Hematopoietic multipotent progenitor cell treated with erythropoietin and hydrocortisone succinate and interleukin-3 and kit ligand, for 15 days (in vitro differentiated cells): ENCODE data around the gene FBXO17.
"Not testable (repeated sequence)": the region's sequence is repeated elsewhere in the genome, so short reads cannot be mapped to it uniquely, and the experiment has no call there.

Source experiments
- DNase-seq: peaks from one replicate; pipeline ENCODE4 v3.0.0-alpha.2; 2015; ENCODE audit warnings: low spot score

The FBXO17 gene, protein sequence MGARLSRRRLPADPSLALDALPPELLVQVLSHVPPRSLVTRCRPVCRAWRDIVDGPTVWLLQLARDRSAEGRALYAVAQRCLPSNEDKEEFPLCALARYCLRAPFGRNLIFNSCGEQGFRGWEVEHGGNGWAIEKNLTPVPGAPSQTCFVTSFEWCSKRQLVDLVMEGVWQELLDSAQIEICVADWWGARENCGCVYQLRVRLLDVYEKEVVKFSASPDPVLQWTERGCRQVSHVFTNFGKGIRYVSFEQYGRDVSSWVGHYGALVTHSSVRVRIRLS

DNA sequence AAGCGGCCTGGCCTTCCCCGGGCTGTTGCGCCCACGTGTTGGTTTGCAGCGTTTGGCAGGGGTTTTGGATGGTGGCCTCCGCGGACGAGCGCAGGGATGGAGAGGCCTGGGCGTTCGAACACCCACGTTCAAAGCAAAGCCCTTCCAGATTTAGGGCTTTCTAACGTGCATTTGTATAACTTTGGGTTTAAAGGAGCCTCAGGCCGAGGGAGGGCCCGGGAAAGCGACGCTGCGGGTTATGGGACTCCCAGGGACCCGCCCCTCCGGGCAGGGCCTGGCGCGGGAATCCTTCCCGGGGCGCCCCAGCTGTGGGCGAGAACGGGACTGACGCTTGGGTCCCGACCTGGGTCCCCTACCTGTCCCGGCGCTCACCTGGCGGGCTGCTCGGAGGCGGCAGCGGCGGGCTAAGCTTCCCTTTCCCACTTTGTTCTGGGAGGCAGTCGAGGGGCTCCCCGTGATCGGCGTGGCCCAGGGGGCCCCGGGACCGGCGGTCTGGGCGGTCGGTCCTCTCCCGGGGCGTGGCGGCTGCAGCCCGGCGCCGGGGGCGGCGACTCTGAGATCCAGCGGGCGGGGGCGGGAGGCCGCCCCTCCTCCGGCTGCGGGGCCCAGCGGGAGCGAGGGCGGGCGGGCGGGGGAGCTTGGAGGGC lies at the start of gene FBXO17:
FBXO17 (minus strand) TSS at position 529 of the 647 bp plus-strand sequence. CDS start 25,423 bp downstream, outside the sequence.
- no peak for DNase-seq

GRCh38 chr19:39024875-39025641 lies 49.5 kb upstream of the FBXO17 start:
- DNase-seq = no peak

DNA sequence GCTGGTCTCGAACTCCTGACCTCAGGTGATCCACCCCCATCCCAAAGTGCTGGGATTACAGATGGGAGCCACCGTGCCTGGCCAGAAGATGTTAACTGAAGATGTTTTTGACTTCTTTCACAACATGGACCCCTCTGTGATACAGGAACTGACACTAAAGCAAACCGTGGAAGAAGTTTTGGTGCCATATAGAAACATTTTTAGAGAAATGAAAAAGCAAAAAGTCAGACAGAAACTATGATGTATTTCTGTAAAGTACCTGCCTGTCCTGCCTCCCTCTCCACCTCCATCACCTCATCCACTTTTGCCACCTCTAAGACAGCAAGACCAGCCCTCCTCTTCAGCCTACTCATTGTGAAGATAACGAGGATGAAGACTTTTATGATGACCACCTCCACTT lies 45.5 kb upstream of the FBXO17 start:
- no peak for DNase-seq

GRCh38 chr19:39017646-39018045 lies 42.1 kb upstream of the FBXO17 start:
- no peak for DNase-seq

DNA sequence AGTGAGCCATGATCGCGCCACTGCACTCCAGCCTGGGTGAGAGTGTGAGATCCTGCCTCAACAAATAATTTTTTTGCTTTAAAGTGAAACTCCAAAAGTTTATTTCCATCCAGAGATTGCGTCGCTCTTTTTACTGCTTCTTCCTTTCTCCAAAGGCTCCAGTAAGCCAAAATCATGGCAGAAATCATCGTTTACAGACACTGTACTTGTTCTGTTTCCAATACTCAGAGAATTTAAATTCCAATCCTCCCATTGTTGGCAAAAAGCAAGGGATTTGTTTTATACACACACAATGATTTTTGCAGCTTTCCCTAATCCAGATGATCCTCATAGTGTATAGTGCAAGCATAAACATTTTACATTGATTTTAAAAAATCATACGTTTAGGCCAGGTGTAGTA lies 41.5 kb upstream of the FBXO17 start:
- DNase-seq = no peak

GRCh38 chr19:39014037-39014436 lies 38.5 kb upstream of the FBXO17 start:
- DNase-seq = no peak

GRCh38 chr19:39009001-39009400 lies 33.5 kb upstream of the FBXO17 start:
- no peak for DNase-seq

GRCh38 chr19:39008137-39008536 lies 32.6 kb upstream of the FBXO17 start:
- no peak for DNase-seq

DNA sequence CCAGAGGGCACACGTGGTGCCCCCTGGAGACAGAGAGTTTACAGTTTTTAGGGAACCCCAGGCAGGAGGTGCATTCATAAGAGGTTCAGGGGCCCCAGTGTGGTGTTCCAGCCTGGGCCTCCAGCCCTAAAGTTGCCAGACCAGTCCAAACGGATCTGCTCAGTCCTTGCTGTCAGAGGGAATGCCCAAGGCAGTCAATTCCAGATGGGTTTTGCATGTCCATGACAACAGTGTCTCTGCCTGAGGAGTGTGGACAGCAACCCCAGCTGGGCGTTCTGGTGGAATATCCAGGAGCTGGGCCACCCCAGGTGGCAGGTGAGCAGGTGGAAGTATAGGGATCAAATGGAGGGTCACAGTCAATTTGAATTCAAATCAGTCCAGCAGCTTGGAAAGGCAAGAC lies 31.6 kb upstream of the FBXO17 start:
- no peak for DNase-seq

GRCh38 chr19:39004403-39004802 lies 28.9 kb upstream of the FBXO17 start:
- DNase-seq = no peak

- no peak for DNase-seq
Observed at GRCh38 chr19:39003796-39004195, 28.3 kb upstream of the FBXO17 start.

GRCh38 chr19:39003188-39003587 lies 27.6 kb upstream of the FBXO17 start:
- DNase-seq = no peak

- DNase-seq = no peak
Observed at GRCh38 chr19:39001041-39001440, 25.5 kb upstream of the FBXO17 start.

DNA sequence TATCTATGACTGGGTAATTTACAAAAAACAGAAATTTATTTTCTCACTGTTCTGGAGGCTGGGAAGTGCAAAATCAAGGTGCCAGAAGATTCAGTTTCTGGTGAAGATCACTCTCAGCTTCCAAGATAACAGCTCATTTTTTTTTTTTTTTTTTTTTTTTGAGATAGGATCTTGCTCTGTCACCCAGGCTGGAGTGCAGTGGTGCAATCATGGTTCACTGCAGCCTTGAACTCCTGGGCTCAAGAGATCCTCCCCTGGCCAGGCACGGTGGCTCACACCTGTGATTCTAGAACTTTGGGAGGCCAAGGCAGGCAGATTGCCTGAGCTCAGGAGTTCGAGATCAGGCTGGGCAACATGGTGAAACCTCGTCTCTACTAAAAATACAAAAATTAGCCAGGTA lies 22.0 kb upstream of the FBXO17 start:
- not testable (repeated sequence) for DNase-seq

DNA sequence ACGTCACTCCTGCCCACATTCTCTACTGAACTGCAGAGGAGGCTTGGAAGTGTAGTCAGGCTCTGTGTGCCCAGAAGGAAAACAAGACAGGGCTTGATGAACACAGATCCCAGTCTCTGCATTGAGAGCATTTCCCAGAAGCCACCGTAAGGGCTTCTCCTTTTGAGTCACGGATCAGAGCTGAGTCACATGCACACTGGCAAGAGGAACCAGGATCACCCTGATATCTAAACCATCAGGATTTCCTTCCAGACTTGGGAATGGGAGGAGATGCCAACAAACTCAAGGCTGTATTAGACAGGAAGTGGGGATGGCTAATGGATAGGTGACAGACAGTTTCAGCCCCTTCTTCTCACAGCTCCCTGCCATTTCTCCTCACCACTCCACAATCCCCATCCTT lies 17.7 kb upstream of the FBXO17 start:
- DNase-seq = no peak

DNA sequence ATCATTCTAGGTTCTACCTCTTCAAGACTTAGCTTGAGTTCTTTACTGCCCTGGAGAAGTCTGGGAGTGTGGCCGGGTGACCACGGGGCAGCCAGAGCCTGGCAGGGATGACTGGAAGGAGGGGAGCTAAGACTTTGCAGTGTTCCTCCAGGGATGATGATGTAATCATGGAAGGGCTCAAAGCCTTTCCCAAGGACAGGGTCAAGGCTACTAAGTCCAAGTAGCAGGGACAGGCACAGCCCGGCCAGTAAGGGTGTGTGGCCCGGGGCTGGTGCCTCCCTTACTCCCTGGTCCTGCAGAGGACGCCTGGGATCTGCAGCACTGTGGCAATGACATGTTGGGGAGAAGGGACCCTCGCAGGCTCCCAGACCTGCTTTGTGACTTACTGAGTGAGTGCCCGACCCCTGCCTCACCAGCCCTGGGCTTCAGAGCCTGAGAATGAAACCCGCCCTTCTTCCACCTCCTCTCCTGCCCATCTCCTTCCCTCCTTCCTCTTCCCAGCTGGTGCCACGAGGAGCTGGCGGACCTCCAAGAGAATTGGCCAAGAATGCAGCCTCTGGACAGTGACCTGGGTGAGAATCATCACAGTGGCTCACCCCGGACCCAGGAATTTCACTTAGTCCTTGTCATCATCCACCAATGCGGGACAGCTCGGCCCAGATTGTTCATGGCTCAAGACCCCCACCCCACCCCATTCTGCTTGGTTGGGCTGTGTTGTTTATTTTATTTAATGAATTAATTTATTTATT lies 15.6 kb upstream of the FBXO17 start:
- DNase-seq = no peak

- not testable (repeated sequence) for DNase-seq
Observed at GRCh38 chr19:38989614-38990013, 14.1 kb upstream of the FBXO17 start.

DNA sequence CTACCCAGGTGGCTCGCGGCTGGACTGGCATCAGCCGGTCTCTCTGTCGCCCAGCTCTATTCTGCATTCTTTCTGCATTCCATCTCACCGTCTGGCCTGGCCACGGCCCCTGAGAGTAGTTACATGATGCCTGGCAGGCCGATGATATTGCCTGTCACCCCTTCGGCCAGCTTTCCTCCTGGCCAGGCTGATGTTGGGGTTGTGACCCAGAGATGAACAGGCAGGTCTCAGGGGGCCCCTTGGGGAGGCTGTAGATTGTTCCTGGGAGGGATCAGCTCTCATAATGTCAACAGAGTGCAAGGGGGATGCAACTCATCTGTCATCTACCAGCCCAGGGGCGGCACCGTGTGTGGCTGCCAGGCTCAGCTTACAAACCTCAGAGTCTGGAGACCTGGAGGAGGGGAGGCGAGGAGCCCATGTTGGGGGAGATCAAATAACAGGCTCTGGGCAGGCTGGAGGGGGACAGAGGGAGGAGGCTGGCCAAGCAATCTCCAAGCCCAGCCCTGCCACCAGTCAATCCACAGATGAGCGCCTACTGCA lies 13.6 kb upstream of the FBXO17 start:
- no peak for DNase-seq

GRCh38 chr19:38988627-38989026 lies 13.1 kb upstream of the FBXO17 start:
- DNase-seq = not testable (repeated sequence)

- DNase-seq = not testable (repeated sequence)
Observed at GRCh38 chr19:38987745-38988144, 12.2 kb upstream of the FBXO17 start.

- no peak for DNase-seq
Observed at GRCh38 chr19:38985262-38985661, 9.7 kb upstream of the FBXO17 start.
